IPS-NIHi7 (cell line): Measurements from ENCODE around the gene INHBE.

Source experiments
- DNase-seq: peaks from one replicate; pipeline ENCODE4 v3.0.0; 2012; ENCODE audit warnings: mixed read lengths; ENCODE audit errors: extremely low spot score

INHBE gene

DNA sequence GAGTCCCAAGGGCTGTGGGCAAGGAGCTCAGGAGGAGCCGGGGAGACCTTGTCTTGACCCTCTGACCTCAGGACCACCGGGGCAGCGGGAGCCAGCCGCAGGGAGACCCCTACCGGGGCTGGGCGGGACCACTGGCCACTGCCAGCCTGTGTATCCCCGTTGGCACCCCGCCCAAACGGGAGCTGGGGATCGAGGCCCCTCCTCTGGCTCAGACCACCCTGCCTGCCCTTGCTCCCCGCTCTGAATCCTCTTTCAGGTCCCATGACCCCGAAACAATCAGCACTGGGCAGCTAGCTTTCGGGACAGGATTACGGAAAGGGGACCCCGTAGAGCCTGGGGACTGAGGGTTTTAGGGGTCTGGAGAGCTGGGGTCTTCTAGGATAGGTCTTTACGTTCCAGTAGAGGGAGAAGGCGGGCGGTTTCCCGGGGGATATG lies 5.8 kb downstream of the INHBE start:
- DNase-seq = no peak

DNA sequence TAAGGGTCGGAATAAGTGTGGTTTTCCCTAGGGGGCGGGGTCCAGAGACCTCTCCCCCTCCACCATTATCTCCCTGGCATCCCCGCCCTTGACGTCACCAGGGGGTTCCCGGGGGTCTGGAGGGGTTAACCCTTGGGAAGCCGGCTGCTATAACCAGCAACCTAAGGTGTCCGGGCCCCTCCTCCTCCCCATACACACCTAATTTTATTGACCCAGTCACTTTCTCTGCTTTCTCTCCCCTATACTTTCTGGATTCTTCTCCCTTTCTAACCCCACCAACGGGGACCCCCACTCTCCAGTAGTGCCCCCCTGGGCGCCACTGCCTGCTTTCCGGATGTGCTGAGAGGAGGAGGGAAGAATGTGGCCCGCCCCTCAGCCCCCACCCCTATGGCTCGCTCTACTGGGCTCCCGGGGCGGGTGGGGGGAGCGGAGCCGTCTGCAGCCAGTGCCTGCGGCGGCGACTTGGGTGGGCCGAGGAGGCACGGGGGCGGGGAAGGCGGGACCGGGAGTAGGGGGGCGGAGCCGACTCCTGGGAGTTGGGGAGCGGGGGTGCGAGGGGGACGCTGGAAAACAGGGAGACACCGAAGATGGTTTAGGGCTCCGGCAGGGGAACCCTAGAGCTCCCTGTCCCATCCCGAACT lies 6.3 kb downstream of the INHBE start:
- peak; percentile 85 for DNase-seq

DNA sequence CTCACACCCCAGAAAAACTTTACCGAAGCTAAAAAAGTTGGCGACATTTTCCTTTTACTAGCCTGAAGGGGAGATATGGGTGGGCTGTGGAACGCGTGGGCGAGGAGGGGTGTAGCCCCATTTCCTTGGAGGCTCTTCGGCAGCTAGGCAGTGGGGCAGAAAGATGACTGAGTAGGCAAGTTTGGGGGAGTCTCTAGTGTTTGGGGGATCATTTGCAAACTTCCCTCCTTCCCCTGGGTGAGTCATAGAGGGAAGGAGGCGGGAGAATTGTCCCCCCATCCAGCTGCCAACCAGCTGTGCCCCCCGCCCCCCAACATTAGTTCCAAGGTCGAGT lies 6.8 kb downstream of the INHBE start:
- DNase-seq = no peak

GRCh38 chr12:57462251-57462911 lies 7.3 kb downstream of the INHBE start:
- peak; percentile 95 for DNase-seq

DNA sequence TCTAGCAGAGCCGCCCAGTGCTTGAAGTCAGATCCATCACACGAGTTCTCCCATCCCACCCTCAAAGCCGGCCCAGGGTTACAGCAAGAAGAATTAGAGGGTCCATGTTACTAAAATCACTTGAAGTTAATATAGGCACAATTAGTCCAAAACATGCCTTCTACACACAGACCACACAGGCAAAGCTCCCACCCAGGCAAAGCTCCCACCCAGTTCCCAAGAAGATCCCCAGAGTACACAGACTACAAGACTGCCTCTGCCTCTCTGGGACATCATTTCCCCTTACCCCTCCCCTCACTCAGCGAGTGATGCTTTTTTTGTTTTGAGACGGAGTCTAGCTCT lies 7.8 kb downstream of the INHBE start:
- DNase-seq = no peak

- DNase-seq = no peak
Observed at GRCh38 chr12:57464569-57464968, 9.5 kb downstream of the INHBE start.

GRCh38 chr12:57465030-57465746 lies 10.1 kb downstream of the INHBE start:
- DNase-seq = no peak

GRCh38 chr12:57465747-57466505 lies 10.8 kb downstream of the INHBE start:
- DNase-seq = no peak

DNA sequence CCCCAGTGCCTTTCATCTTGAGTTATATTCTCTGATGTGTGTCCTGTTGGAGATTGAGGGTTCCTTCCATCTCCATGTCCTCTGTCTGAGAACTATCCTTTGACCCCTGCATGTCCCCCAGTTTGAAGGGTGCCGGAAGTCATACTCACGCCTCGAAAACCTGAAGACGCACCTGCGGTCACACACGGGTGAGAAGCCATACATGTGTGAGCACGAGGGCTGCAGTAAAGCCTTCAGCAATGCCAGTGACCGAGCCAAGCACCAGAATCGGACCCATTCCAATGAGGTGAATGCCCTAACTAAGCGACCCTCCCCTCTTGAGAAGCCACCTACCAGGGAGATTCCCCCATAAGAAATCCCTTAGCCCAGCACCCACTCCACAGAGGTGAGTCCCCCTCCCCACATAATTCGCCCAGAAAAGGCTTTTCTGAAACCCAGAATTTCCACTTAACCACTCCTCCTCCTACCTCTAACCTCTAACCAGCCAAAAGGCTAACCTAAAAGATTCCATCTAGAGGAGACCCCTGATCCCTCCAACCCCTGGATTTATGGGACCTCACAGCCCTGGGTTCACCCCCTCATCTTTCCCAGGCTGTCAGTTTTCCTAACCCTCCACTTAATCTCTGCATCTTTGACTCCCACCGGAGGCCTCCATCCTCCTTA lies 12.2 kb downstream of the INHBE start:
- DNase-seq = no peak

GRCh38 chr12:57467915-57468314 lies 12.8 kb downstream of the INHBE start:
- DNase-seq = no peak

DNA sequence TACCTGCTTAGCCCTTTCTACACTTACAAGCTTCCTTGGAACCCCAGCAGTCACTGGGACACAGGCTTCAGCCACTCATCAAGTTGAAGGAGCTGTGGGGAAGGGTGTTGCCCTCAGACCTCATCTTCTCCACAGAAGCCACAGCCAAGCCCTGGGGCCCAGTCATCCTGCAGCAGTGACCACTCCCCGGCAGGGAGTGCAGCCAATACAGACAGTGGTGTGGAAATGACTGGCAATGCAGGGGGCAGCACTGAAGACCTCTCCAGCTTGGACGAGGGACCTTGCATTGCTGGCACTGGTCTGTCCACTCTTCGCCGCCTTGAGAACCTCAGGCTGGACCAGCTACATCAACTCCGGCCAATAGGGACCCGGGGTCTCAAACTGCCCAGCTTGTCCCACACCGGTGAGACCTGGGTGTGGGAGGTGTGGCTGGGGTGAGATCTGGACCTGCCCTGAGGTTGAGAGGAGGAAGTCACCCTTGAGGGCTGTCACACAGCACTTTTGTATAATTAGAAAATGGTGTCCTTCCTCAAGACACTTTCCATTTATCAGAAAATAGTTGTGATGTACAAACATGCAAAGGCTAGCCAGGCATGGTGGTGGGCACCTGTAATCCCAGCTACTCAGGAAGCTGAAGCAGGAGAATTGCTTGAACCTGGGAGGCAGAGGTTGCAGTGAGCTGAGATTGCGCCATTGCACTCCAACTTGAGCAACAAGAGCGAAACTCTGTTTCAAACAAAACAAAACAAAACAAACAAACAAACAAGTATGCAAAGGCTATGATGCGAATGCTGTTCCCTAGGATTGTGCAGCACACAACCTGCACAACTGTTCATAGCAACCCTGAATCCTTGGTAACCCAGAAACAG lies 14.4 kb downstream of the INHBE start:
- no peak for DNase-seq

DNA sequence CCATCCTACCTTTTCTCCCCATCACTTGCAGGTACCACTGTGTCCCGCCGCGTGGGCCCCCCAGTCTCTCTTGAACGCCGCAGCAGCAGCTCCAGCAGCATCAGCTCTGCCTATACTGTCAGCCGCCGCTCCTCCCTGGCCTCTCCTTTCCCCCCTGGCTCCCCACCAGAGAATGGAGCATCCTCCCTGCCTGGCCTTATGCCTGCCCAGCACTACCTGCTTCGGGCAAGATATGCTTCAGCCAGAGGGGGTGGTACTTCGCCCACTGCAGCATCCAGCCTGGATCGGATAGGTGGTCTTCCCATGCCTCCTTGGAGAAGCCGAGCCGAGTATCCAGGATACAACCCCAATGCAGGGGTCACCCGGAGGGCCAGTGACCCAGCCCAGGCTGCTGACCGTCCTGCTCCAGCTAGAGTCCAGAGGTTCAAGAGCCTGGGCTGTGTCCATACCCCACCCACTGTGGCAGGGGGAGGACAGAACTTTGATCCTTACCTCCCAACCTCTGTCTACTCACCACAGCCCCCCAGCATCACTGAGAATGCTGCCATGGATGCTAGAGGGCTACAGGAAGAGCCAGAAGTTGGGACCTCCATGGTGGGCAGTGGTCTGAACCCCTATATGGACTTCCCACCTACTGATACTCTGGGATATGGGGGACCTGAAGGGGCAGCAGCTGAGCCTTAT lies 15.3 kb downstream of the INHBE start:
- no peak for DNase-seq

GRCh38 chr12:57470970-57471656 lies 16.0 kb downstream of the INHBE start:
- no peak for DNase-seq

DNA sequence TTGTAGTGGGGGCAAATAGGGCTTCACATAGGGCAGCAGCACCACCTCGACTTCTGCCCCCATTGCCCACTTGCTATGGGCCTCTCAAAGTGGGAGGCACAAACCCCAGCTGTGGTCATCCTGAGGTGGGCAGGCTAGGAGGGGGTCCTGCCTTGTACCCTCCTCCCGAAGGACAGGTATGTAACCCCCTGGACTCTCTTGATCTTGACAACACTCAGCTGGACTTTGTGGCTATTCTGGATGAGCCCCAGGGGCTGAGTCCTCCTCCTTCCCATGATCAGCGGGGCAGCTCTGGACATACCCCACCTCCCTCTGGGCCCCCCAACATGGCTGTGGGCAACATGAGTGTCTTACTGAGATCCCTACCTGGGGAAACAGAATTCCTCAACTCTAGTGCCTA lies 16.6 kb downstream of the INHBE start:
- no peak for DNase-seq

GRCh38 chr12:57472391-57472790 lies 17.3 kb downstream of the INHBE start:
- DNase-seq = no peak

- DNase-seq = no peak
Observed at GRCh38 chr12:57473392-57473791, 18.3 kb downstream of the INHBE start.

DNA sequence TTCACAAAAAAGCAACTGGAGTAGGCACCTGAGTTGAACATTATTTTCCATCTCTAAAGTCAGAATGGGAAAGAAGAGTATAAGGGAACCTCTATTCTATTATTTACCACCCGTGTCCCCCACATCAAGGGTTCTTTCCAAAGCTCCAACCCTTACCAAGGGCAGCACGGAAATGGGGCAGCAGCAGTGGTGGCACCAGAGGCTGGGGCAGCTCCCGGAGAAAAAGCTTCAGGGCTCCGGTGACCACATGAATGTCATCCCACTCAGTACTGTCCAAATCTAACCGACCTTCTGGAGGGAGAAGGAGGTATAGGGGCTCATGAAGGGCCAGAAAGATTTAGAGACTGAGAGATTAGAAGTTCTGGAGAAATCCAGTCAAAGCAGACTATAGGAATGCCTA lies 18.8 kb downstream of the INHBE start:
- no peak for DNase-seq

DNA sequence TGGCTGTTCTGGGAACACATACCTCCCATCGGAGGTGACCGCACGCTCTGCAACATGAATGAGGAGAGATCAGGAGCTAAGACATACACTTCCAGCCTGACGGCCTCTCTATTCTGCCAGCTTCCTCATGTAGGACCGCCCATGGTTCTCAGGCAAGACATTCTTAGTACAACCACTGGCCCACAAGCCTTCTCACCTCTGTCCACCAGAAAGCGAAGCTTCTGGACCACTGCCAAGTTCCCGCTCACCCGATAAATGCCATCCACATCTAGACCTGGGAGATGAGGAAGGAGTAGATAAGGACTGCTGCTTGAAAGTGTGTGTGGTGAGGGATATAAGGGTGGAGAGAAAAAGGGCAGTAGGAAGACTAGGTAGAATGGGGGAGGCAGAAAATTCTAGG lies 19.3 kb downstream of the INHBE start:
- no peak for DNase-seq

- no peak for DNase-seq
Observed at GRCh38 chr12:57474862-57475261, 19.8 kb downstream of the INHBE start.
